Naive thymus-derived CD4-positive, alpha-beta T cell (primary cell): Measurements from ENCODE around the gene ZC3H12C. TPM values are rescaled to one million over a fixed set of nuclear protein-coding genes. Genes with fewer than 3 reads are reported as not detected.

ENCODE experiments used
- ATAC-seq: fragments of 150-1000 bp; cut with Tn5 transposase; 2 replicates; pipeline ENCODE4 v1.10.0; 2021; ENCODE audit warnings: mild to moderate bottlenecking, moderate library complexity
- CTCF ChIA-PET: fragments of 350-600 bp; sonication (Branson Sonifier 250); formaldehyde crosslinking; loops from one replicate; lab custom pipeline; 2021; ENCODE audit warnings: antibody characterized with exemption; lab: Charles Lee
- POLR2A ChIA-PET: fragments of 350-600 bp; sonication (Branson Sonifier 250); formaldehyde crosslinking; loops from one replicate; lab custom pipeline; 2021; ENCODE audit warnings: antibody characterized with exemption, inconsistent platforms; lab: Charles Lee
- DNase-seq, 9 donors: peaks; one replicate each; pipeline versions ENCODE4 v3.0.0 to v3.0.0-alpha.2; 2020 to 2022; ENCODE audit warnings: mixed read lengths in 1 of 9
- H3K27ac ChIP-seq: one replicate; pipeline ENCODE4 v1.7.0; 2013; ENCODE audit warnings: mild to moderate bottlenecking, low read depth, low read length, moderate library complexity
- H3K27me3 ChIP-seq, 2 donors: one replicate each; pipeline ENCODE4 v1.7.0; 2013; ENCODE audit warnings: low read length in 2 of 2, mild to moderate bottlenecking in 2 of 2, moderate library complexity in 2 of 2; ENCODE audit not compliant: control insufficient read depth in 2 of 2, insufficient read depth in 2 of 2
- H3K36me3 ChIP-seq, 3 experiments: 1 replicate in 2 of 3; 2 replicates in 1 of 3; pipeline ENCODE4 v1.7.0; 2013; ENCODE audit warnings: low read length in 3 of 3, mild to moderate bottlenecking in 3 of 3, moderate library complexity in 1 of 3; ENCODE audit not compliant: insufficient read depth in 3 of 3, control insufficient read depth in 2 of 3
- H3K4me1 ChIP-seq, 2 donors: one replicate each; pipeline ENCODE4 v1.7.0; 2013; ENCODE audit warnings: low read length in 2 of 2, mild to moderate bottlenecking in 2 of 2, moderate library complexity in 1 of 2; ENCODE audit not compliant: control insufficient read depth in 2 of 2, insufficient read depth in 2 of 2
- H3K4me3 ChIP-seq: 2 replicates; pipeline ENCODE4 v1.7.0; 2013; ENCODE audit warnings: mild to moderate bottlenecking, low read length
- H3K9me3 ChIP-seq, 3 experiments: 1 replicate in 2 of 3; 2 replicates in 1 of 3; pipeline ENCODE4 v1.7.0; 2013; ENCODE audit warnings: low read length in 3 of 3; ENCODE audit not compliant: control insufficient read depth in 2 of 3
- H3K27ac Mint-ChIP-seq, 9 donors: one replicate each; pipeline ENCODE4 v1.8.0; 2020 to 2022; ENCODE audit warnings: mixed read lengths in 9 of 9, mild to moderate bottlenecking in 8 of 9, moderate library complexity in 5 of 9, inconsistent platforms in 2 of 9
- H3K27me3 Mint-ChIP-seq, 5 donors: one replicate each; pipeline ENCODE4 v1.8.0; 2021 to 2022; ENCODE audit warnings: mixed read lengths in 5 of 5, mild to moderate bottlenecking in 1 of 5
- H3K36me3 Mint-ChIP-seq, 5 donors: one replicate each; pipeline ENCODE4 v1.8.0; 2020 to 2022; ENCODE audit warnings: mixed read lengths in 5 of 5, mild to moderate bottlenecking in 3 of 5, inconsistent platforms in 1 of 5
- H3K4me1 Mint-ChIP-seq, 7 donors: one replicate each; pipeline ENCODE4 v1.8.0; 2020 to 2022; ENCODE audit warnings: mixed read lengths in 7 of 7, mild to moderate bottlenecking in 3 of 7, inconsistent platforms in 1 of 7
- H3K4me3 Mint-ChIP-seq, 10 donors: one replicate each; pipeline ENCODE4 v1.8.0; 2020 to 2022; ENCODE audit warnings: mild to moderate bottlenecking in 10 of 10, mixed read lengths in 10 of 10, moderate library complexity in 6 of 10, inconsistent platforms in 2 of 10
- H3K9me3 Mint-ChIP-seq, 11 donors: one replicate each; pipeline ENCODE4 v1.8.0; 2020 to 2022; ENCODE audit warnings: mixed read lengths in 11 of 11, mild to moderate bottlenecking in 4 of 11, inconsistent platforms in 1 of 11, moderate library complexity in 1 of 11
- intact Hi-C, 2 donors: fragments of 100-400 bp; cut with micrococcal nuclease; formaldehyde crosslinking; loops; one replicate each; pipeline ENCODE4 v1.15.1; 2023
- polyA plus RNA-seq, 2 donors: library from polyadenylated mRNA; unstranded; fragments of 300-500 nt; fragmentation: Illumina TruSeq; gene quantifications; one replicate each; pipeline ENCODE4 v1.2.3, GENCODE V29; 2021
- total RNA-seq, 6 experiments: library from RNA in 5 of 6; stranded (reverse) in 5 of 6; gene quantifications; 1 replicate in 5 of 6; 2 replicates in 1 of 6; pipeline ENCODE4 v1.2.3 and lab custom pipeline; 2021 to 2026

ZC3H12C gene
- total RNA-seq (1 to 10 TPM in 2 of 5 experiments, under 1 TPM in 3; 0.19 to 2.5 (median 0.35) TPM), polyA plus RNA-seq (not detected), total RNA-seq (lab: John Stamatoyannopoulos, UW) (not detected)

- no peaks in the 10 kb centered on the region for H3K9me3 ChIP-seq
- ATAC-seq (peak; percentile 79), DNase-seq (peak in 2 of 9 donors; percentile 33 to 66)
- H3K4me3 ChIP-seq: no peak within 1 kb of the TSS
- H3K36me3 ChIP-seq: no peaks in the 10 kb centered on the region
- peak within 1 kb of the TSS; percentile 71 to 88 (median 80) for H3K4me3 Mint-ChIP-seq
- peaks cover 5 to 15% (median 11%) of the 10 kb centered on the region in 7 donors for H3K4me1 Mint-ChIP-seq
- H3K27me3 Mint-ChIP-seq: peaks cover 30 to 61% (median 42%) of the 10 kb centered on the region in 5 donors
- POLR2A ChIA-PET: no interaction called here
- peaks cover 11 to 14% of the 10 kb centered on the region in 2 donors for H3K27me3 ChIP-seq
- intact Hi-C loops: loop anchor here in 1 of 2 donors (1.0 to 5.0 kb wide), 4 partner anchors 14 to 340 kb away; no protein-coding TSS in a partner anchor
- H3K9me3 Mint-ChIP-seq: no peaks in the 10 kb centered on the region
- peak within 1 kb of the TSS in 1 of 9 donors; percentile 86 for H3K27ac Mint-ChIP-seq
- CTCF ChIA-PET: no interaction called here
- H3K4me1 ChIP-seq: peaks cover 0 to 4% of the 10 kb centered on the region in 2 donors
- peaks cover 0 to 2% (median 0%) of the 10 kb centered on the region in 5 donors for H3K36me3 Mint-ChIP-seq
- H3K27ac ChIP-seq: no peak within 1 kb of the TSS
Observed at GRCh38 chr11:110092515-110093406, at the start of gene ZC3H12C. Gene ZC3H12C, plus strand, starts transcription at chr11:110093392. Its CDS starts 20 bp downstream, at chr11:110093412.

GRCh38 chr11:110044226-110044968 lies 48.8 kb upstream of the ZC3H12C start:
- Histone ChIP-seq H3K27ac (no peak overlapping the region), H3K36me3 (no peaks in the 10 kb centered on the region), H3K4me1 (no peaks in the 10 kb centered on the region), H3K4me3 (no peak overlapping the region), H3K9me3 (no peaks in the 10 kb centered on the region), H3K27me3 (no peaks in the 10 kb centered on the region)
- intact Hi-C loops: no loop called here
- Mint-ChIP-seq H3K4me1 (no peaks in the 10 kb centered on the region), H3K36me3 (no peaks in the 10 kb centered on the region), H3K4me3 (no peak overlapping the region), H3K27ac (no peak overlapping the region), H3K27me3 (peaks cover 8 to 22% (median 14%) of the 10 kb centered on the region in 5 donors), H3K9me3 (peaks cover 0 to 3% (median 0%) of the 10 kb centered on the region in 11 donors)
- ATAC-seq (no peak), DNase-seq (no peak)
- CTCF ChIA-PET: no interaction called here
- POLR2A ChIA-PET: no interaction called here

- CTCF ChIA-PET: no interaction called here
- H3K4me1 Mint-ChIP-seq: no peaks in the 10 kb centered on the region
Observed at GRCh38 chr11:110046775-110047380, 46.3 kb upstream of the ZC3H12C start.

GRCh38 chr11:110049501-110050200 lies 43.5 kb upstream of the ZC3H12C start:
- no peak overlapping the region for H3K27ac Mint-ChIP-seq
- intact Hi-C loops: no loop called here
- DNase-seq: no peak
- Histone ChIP-seq H3K27ac (no peak overlapping the region), H3K36me3 (no peaks in the 10 kb centered on the region), H3K27me3 (no peaks in the 10 kb centered on the region), H3K4me1 (no peaks in the 10 kb centered on the region), H3K9me3 (no peaks in the 10 kb centered on the region), H3K4me3 (no peak overlapping the region)
- no peaks in the 10 kb centered on the region for H3K4me1 Mint-ChIP-seq
- H3K27me3 Mint-ChIP-seq: peaks cover 0 to 2% (median 0%) of the 10 kb centered on the region in 5 donors
- peaks cover 0 to 4% (median 0%) of the 10 kb centered on the region in 5 donors for H3K36me3 Mint-ChIP-seq
- POLR2A ChIA-PET: no interaction called here
- H3K4me3 Mint-ChIP-seq: no peak overlapping the region
- peaks cover 0 to 33% (median 11%) of the 10 kb centered on the region in 11 donors for H3K9me3 Mint-ChIP-seq
- ATAC-seq: no peak
- CTCF ChIA-PET: no interaction called here

More at GRCh38 chr11:110046775-110047380, 46.3 kb upstream of the ZC3H12C start:
- Histone ChIP-seq H3K4me1 (no peaks in the 10 kb centered on the region), H3K27me3 (no peaks in the 10 kb centered on the region), H3K4me3 (no peak overlapping the region), H3K36me3 (no peaks in the 10 kb centered on the region), H3K27ac (no peak overlapping the region), H3K9me3 (no peaks in the 10 kb centered on the region)
- no peak for DNase-seq
- peaks cover 2 to 15% (median 8%) of the 10 kb centered on the region in 5 donors for H3K27me3 Mint-ChIP-seq
- POLR2A ChIA-PET: no interaction called here
- ATAC-seq: no peak
- H3K4me3 Mint-ChIP-seq: no peak overlapping the region
- H3K27ac Mint-ChIP-seq: no peak overlapping the region
- intact Hi-C loops: no loop called here
- no peaks in the 10 kb centered on the region for H3K36me3 Mint-ChIP-seq
- peaks cover 0 to 8% (median under 1%) of the 10 kb centered on the region in 11 donors for H3K9me3 Mint-ChIP-seq

GRCh38 chr11:110050201-110050506 lies 43.0 kb upstream of the ZC3H12C start:
- H3K4me1 ChIP-seq: no peaks in the 10 kb centered on the region
- peaks cover 0 to 33% (median 11%) of the 10 kb centered on the region in 11 donors for H3K9me3 Mint-ChIP-seq
- ChIA-PET POLR2A (no interaction called here), CTCF (no interaction called here)
- no peaks in the 10 kb centered on the region for H3K4me1 Mint-ChIP-seq
- H3K9me3 ChIP-seq: no peaks in the 10 kb centered on the region
- H3K4me3 ChIP-seq: no peak overlapping the region
- peaks cover 0 to 2% (median 0%) of the 10 kb centered on the region in 5 donors for H3K27me3 Mint-ChIP-seq
- H3K27me3 ChIP-seq: no peaks in the 10 kb centered on the region
- no peak overlapping the region for H3K27ac Mint-ChIP-seq
- ATAC-seq (no peak), DNase-seq (no peak)
- peaks cover 0 to 4% (median 0%) of the 10 kb centered on the region in 5 donors for H3K36me3 Mint-ChIP-seq
- H3K36me3 ChIP-seq: no peaks in the 10 kb centered on the region
- H3K27ac ChIP-seq: no peak overlapping the region
- intact Hi-C loops: no loop called here
- no peak overlapping the region for H3K4me3 Mint-ChIP-seq

GRCh38 chr11:110053848-110054414 lies 39.3 kb upstream of the ZC3H12C start:
- intact Hi-C loops: no loop called here
- Mint-ChIP-seq H3K36me3 (peaks cover 0 to 4% (median 0%) of the 10 kb centered on the region in 5 donors), H3K27me3 (peaks cover 0 to 12% (median 0%) of the 10 kb centered on the region in 5 donors), H3K4me1 (no peaks in the 10 kb centered on the region), H3K4me3 (no peak overlapping the region), H3K27ac (no peak overlapping the region), H3K9me3 (peaks cover 0 to 33% (median 11%) of the 10 kb centered on the region in 11 donors)
- Histone ChIP-seq H3K4me1 (no peaks in the 10 kb centered on the region), H3K27ac (no peak overlapping the region), H3K27me3 (no peaks in the 10 kb centered on the region), H3K36me3 (no peaks in the 10 kb centered on the region), H3K4me3 (no peak overlapping the region), H3K9me3 (no peaks in the 10 kb centered on the region)
- no peak for DNase-seq
- ChIA-PET POLR2A (no interaction called here), CTCF (no interaction called here)
- ATAC-seq: no peak
